Type B pancreatic cell (in vitro differentiated cells): ENCODE data around the gene NELFE. TPM values are rescaled to one million over a fixed set of nuclear protein-coding genes. Genes with fewer than 3 reads are reported as not detected.

ENCODE experiments used
- DNase-seq: peaks from one replicate; pipeline ENCODE4 v3.0.0; 2021; ENCODE audit warnings: mixed read lengths; ENCODE audit not compliant: unreplicated experiment; ENCODE audit errors: extremely low spot score
- H3K27ac Mint-ChIP-seq: 2 replicates; pipeline ENCODE4 v1.8.0; 2021; ENCODE audit warnings: mild to moderate bottlenecking, mixed read lengths
- H3K27me3 Mint-ChIP-seq: 2 replicates; pipeline ENCODE4 v1.8.0; 2021; ENCODE audit warnings: mixed read lengths
- H3K36me3 Mint-ChIP-seq: 2 replicates; pipeline ENCODE4 v1.8.0; 2021; ENCODE audit warnings: mixed read lengths
- H3K4me1 Mint-ChIP-seq: one replicate; pipeline ENCODE4 v1.8.0; 2021; ENCODE audit warnings: mixed read lengths; ENCODE audit not compliant: unreplicated experiment
- H3K4me3 Mint-ChIP-seq: 2 replicates; pipeline ENCODE4 v1.8.0; 2021; ENCODE audit warnings: mild to moderate bottlenecking, mixed read lengths
- H3K9me3 Mint-ChIP-seq: 2 replicates; pipeline ENCODE4 v1.8.0; 2021; ENCODE audit warnings: mixed read lengths
- total RNA-seq: library from RNA; stranded (reverse); gene quantifications from 2 replicates; pipeline ENCODE4 v1.2.1, GENCODE V29; 2021; ENCODE audit warnings: low replicate concordance
- TF ChIP-seq, protein P1 (sequence below): fragments of 200-600 bp; sonication (generic); conservative IDR thresholded peaks from 2 replicates; pipeline ENCODE4 v1.5.0; 2021; ENCODE audit warnings: antibody characterized with exemption, mild to moderate bottlenecking

Gene NELFE
- total RNA-seq, 1 donor from 2014 or later = 73.0 TPM

DNA sequence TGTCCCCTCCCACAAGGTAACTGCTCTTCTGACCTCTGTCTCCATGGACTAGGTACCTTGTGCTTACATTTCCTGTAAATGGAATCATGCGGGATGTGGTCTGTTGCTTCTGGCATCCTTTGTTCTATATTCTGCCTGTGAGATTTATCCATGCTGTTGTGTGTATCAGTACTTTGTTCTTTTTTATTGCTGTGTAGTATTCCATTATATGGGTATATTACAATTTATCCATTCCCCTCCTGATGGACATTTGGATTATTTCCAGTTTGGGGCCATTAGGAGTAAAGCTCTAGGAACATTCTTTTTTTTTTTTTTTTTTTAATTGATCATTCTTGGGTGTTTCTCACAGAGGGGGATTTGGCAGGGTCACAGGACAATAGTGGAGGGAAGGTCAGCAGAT, 27.8 kb downstream of the NELFE start:
- no peaks in the 10 kb centered on the region for H3K9me3 Mint-ChIP-seq
- TF ChIP-seq, protein P1, sequence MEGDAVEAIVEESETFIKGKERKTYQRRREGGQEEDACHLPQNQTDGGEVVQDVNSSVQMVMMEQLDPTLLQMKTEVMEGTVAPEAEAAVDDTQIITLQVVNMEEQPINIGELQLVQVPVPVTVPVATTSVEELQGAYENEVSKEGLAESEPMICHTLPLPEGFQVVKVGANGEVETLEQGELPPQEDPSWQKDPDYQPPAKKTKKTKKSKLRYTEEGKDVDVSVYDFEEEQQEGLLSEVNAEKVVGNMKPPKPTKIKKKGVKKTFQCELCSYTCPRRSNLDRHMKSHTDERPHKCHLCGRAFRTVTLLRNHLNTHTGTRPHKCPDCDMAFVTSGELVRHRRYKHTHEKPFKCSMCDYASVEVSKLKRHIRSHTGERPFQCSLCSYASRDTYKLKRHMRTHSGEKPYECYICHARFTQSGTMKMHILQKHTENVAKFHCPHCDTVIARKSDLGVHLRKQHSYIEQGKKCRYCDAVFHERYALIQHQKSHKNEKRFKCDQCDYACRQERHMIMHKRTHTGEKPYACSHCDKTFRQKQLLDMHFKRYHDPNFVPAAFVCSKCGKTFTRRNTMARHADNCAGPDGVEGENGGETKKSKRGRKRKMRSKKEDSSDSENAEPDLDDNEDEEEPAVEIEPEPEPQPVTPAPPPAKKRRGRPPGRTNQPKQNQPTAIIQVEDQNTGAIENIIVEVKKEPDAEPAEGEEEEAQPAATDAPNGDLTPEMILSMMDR = no peak
- no peak for DNase-seq
- H3K27ac Mint-ChIP-seq = no peak overlapping the region
- no peak overlapping the region for H3K4me3 Mint-ChIP-seq
- peaks cover 10% of the 10 kb centered on the region for H3K27me3 Mint-ChIP-seq
- H3K4me1 Mint-ChIP-seq = no peaks in the 10 kb centered on the region
- no peaks in the 10 kb centered on the region for H3K36me3 Mint-ChIP-seq

DNA sequence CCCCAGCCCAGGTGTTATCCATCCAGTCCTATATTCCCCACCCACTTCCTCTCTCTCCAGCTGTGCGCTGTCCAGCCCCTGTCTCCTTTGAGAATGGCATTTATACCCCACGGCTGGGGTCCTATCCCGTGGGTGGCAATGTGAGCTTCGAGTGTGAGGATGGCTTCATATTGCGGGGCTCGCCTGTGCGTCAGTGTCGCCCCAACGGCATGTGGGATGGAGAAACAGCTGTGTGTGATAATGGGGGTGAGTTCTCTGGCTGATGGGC, 30.2 kb downstream of the NELFE start:
- Mint-ChIP-seq H3K9me3 (no peaks in the 10 kb centered on the region), H3K4me1 (no peaks in the 10 kb centered on the region), H3K36me3 (no peaks in the 10 kb centered on the region), H3K27ac (no peak overlapping the region), H3K4me3 (no peak overlapping the region), H3K27me3 (peaks cover 10% of the 10 kb centered on the region)
- TF ChIP-seq, protein P1 = no peak
- DNase-seq = no peak

DNA sequence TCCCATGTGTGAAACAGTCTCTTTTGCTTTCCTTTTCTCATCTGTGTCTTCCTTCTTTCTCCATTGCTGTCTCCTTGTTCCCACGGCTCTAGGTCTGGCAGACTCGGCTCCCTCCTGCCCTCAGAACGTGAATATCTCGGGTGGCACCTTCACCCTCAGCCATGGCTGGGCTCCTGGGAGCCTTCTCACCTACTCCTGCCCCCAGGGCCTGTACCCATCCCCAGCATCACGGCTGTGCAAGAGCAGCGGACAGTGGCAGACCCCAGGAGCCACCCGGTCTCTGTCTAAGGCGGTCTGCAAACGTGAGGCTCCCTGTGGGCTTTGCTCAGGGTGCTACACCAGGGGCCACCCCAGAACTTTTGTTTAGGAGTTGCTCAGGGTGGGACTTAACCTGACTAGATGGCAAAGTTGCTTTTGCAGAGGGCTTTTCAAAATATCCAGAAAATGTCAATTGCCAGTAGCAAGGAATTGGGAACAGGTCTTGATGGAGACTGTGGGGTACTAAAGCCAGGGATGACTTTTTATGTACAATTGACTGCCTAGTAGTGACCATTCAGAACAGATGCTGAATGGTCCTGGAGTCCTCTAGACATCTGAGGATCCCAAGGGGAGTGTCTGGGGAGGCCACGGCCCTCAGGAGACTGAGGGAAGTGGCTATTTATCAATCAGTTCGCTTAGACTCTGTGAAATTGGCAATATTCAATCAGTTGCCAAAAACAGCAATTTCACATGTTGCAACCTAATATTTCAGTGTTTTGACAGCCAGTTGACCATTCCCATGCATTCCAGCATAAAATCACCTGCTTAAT, 30.7 kb downstream of the NELFE start:
- no peak for DNase-seq
- Mint-ChIP-seq H3K27ac (no peak overlapping the region), H3K4me3 (no peak overlapping the region), H3K4me1 (no peaks in the 10 kb centered on the region), H3K36me3 (no peaks in the 10 kb centered on the region), H3K27me3 (peaks cover 6% of the 10 kb centered on the region), H3K9me3 (no peaks in the 10 kb centered on the region)
- TF ChIP-seq, protein P1 = no peak

DNA sequence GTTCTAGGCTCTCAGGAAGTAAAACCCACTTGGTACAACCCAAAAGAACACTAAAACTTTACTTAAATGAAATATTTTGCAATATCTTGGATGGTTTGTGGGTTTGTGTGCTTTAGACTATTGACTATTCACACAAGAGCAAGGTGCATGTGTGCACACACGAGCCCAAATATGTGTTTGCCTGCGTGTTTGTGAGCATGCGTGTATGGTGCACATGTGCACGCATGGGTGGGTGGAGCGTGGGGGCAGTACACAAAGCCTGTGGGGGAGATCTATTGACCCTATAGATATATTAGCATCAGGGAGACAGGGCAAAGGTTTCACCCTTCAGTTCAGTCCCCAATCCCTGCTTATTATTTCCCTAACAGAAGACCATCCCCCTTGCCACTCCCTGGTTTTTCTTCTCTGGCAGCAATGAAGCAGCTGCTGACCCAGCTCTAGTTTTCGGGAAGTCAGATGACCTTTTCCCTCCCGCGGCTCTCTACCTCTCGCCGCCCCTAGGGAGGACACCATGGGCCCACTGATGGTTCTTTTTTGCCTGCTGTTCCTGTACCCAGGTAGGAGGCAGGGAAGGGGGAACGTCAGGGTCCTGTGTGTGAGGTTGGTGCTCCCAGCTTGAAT, 31.4 kb downstream of the NELFE start, which contains the start of gene C2:
Gene C2, plus strand, starts transcription at position 476 of the 621 bp plus-strand sequence. Its CDS starts 36 bp downstream, at position 512.
- H3K4me3 Mint-ChIP-seq = no peak within 1 kb of the TSS
- no peak for DNase-seq
- peaks cover 5% of the 10 kb centered on the region for H3K27me3 Mint-ChIP-seq
- no peaks in the 10 kb centered on the region for H3K4me1 Mint-ChIP-seq
- TF ChIP-seq, protein P1 = no peak
- no peaks in the 10 kb centered on the region for H3K36me3 Mint-ChIP-seq
- no peaks in the 10 kb centered on the region for H3K9me3 Mint-ChIP-seq
- no peak within 1 kb of the TSS for H3K27ac Mint-ChIP-seq

DNA sequence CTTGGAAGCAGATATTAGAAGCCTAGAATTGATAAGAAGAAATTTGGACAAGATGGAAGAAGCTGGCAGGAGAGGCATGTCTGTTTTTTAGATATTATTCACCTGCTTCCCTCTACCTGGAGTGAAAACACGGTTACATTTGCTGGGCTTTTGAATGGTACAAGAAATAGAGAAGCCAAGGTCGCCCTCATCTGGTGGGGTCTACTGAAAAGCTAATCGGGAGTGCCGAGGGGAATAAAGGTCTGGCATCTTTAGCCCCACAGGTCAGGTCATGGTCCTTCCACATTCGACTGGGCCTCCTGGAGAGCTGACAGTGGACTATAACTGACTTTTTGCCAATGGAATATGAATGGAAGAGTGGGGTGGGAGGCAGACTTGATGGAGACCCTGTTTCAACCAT, 35.8 kb downstream of the NELFE start:
- Mint-ChIP-seq H3K27me3 (peaks cover 4% of the 10 kb centered on the region), H3K27ac (no peak overlapping the region), H3K9me3 (no peaks in the 10 kb centered on the region), H3K4me1 (peaks cover 4% of the 10 kb centered on the region), H3K36me3 (no peaks in the 10 kb centered on the region), H3K4me3 (no peak overlapping the region)
- TF ChIP-seq, protein P1 = no peak
- no peak for DNase-seq
